Neural cell (in vitro differentiated cells): ENCODE results near the gene TENT5C. TPM values are rescaled to one million over a fixed set of nuclear protein-coding genes. Genes with fewer than 3 reads are reported as not detected.

Experiments
- H2AFZ ChIP-seq: fragments of 200-600, 300-800 bp; sonication (generic), shearing (Covaris generic); 2 replicates; pipeline ENCODE4 v1.6.0; 2014; ENCODE audit warnings: low read depth, mild to moderate bottlenecking, antibody characterized with exemption, low read length, moderate library complexity
- H3F3A ChIP-seq: fragments of 200-600 bp; shearing (Covaris generic); 2 replicates; pipeline ENCODE4 v1.6.1; 2016; ENCODE audit warnings: mild to moderate bottlenecking, moderate library complexity, mixed read lengths, antibody characterized with exemption, low read length; ENCODE audit not compliant: insufficient read depth, poor library complexity, severe bottlenecking
- H3K27ac ChIP-seq: fragments of 200-600, 300-800 bp; sonication (generic), shearing (Covaris generic); 2 replicates; pipeline ENCODE4 v1.5.1; 2014; ENCODE audit warnings: mild to moderate bottlenecking, low read length, moderate library complexity
- H3K27me3 ChIP-seq: fragments of 300-800, 200-600 bp; sonication (generic), shearing (Covaris generic); 2 replicates; pipeline ENCODE4 v1.6.0; 2014; ENCODE audit warnings: mild to moderate bottlenecking, low read depth, low read length, moderate library complexity; ENCODE audit not compliant: insufficient read depth
- H3K36me3 ChIP-seq: fragments of 300-800, 200-600 bp; sonication (generic), shearing (Covaris generic); 2 replicates; pipeline ENCODE4 v1.5.1; 2014; ENCODE audit warnings: mild to moderate bottlenecking, antibody characterized with exemption, low read length, moderate library complexity; ENCODE audit not compliant: insufficient read depth
- H3K4me2 ChIP-seq: fragments of 300-800, 200-600 bp; sonication (generic), shearing (Covaris generic); 2 replicates; pipeline ENCODE4 v1.6.0; 2014; ENCODE audit warnings: mild to moderate bottlenecking, low read length
- H3K4me3 ChIP-seq: fragments of 300-800, 200-600 bp; sonication (generic), shearing (Covaris generic); 2 replicates; pipeline ENCODE4 v1.5.1; 2014; ENCODE audit warnings: mild to moderate bottlenecking, low read length, moderate library complexity
- H3K79me2 ChIP-seq: fragments of 200-600 bp; shearing (Covaris generic); replicated peaks from 2 replicates; pipeline ENCODE4 v1.6.0; 2014; ENCODE audit warnings: mild to moderate bottlenecking, low read length, moderate library complexity; ENCODE audit not compliant: insufficient read depth
- H3K9ac ChIP-seq: fragments of 300-800, 200-600 bp; sonication (generic), shearing (Covaris generic); 2 replicates; pipeline ENCODE4 v1.6.1; 2016; ENCODE audit warnings: mild to moderate bottlenecking, low read length, mixed read lengths
- H3K9me2 ChIP-seq: fragments of 200-600 bp; shearing (Covaris generic); 2 replicates; pipeline ENCODE4 v1.6.1; 2016; ENCODE audit warnings: mild to moderate bottlenecking, low read length, mixed read lengths; ENCODE audit not compliant: insufficient read depth
- H3K9me3 ChIP-seq: fragments of 200-600, 300-800 bp; sonication (generic), shearing (Covaris generic); 2 replicates; pipeline ENCODE4 v1.6.1; 2016; ENCODE audit warnings: mild to moderate bottlenecking, mixed run types, low read length, moderate library complexity, mixed read lengths
- H4K20me1 ChIP-seq: fragments of 200-600 bp; shearing (Covaris generic); 2 replicates; pipeline ENCODE4 v1.6.1; 2016; ENCODE audit warnings: mild to moderate bottlenecking, mixed run types; ENCODE audit not compliant: insufficient read depth
- CTCF ChIP-seq: fragments of 450-650 bp; IDR thresholded peaks from 2 replicates; pipeline ENCODE4 v1.5.1; 2014; ENCODE audit warnings: antibody characterized with exemption, mild to moderate bottlenecking, moderate library complexity; ENCODE audit not compliant: poor library complexity, severe bottlenecking
- EP300 ChIP-seq: fragments of 450-650 bp; conservative IDR thresholded peaks from 2 replicates; pipeline ENCODE4 v1.6.1; 2014; ENCODE audit warnings: antibody characterized with exemption, mild to moderate bottlenecking, moderate library complexity; ENCODE audit not compliant: poor library complexity, severe bottlenecking
- EZH2 ChIP-seq: fragments of 200-600, 300-800 bp; shearing (Covaris generic), sonication (generic); IDR thresholded peaks from 2 replicates; pipeline ENCODE4 v1.6.1; 2014; ENCODE audit warnings: antibody characterized with exemption, low read length, borderline replicate concordance, mild to moderate bottlenecking; ENCODE audit not compliant: insufficient read depth, poor library complexity, severe bottlenecking
- MXI1 ChIP-seq: fragments of 450-650 bp; conservative IDR thresholded peaks from 2 replicates; pipeline ENCODE4 v1.6.1; 2014; ENCODE audit warnings: antibody characterized with exemption, mild to moderate bottlenecking; ENCODE audit not compliant: poor library complexity, severe bottlenecking
- POLR2AphosphoS5 ChIP-seq: IDR thresholded peaks from 2 replicates; pipeline ENCODE4 v1.6.1; 2012
- RAD21 ChIP-seq: fragments of 450-650 bp; conservative IDR thresholded peaks from 2 replicates; pipeline ENCODE4 v1.6.1; 2014; ENCODE audit warnings: antibody characterized with exemption, mild to moderate bottlenecking, moderate library complexity
- SMC3 ChIP-seq: fragments of 450-650 bp; conservative IDR thresholded peaks from 2 replicates; pipeline ENCODE4 v1.6.1; 2014; ENCODE audit warnings: antibody characterized with exemption, mild to moderate bottlenecking, moderate library complexity; ENCODE audit not compliant: poor library complexity
- TAF1 ChIP-seq: IDR thresholded peaks from 2 replicates; pipeline ENCODE4 v1.6.1; 2012; ENCODE audit warnings: low read depth
- polyA plus RNA-seq: library from polyadenylated mRNA; depleted of rRNA; stranded (reverse); fragments of >200 nt; gene quantifications from 2 replicates; pipeline ENCODE4 v1.2.3, GENCODE V29; 2014
- TF ChIP-seq, protein P1 (sequence below): IDR thresholded peaks from 2 replicates; pipeline ENCODE4 v1.6.1; 2012; ENCODE audit warnings: borderline replicate concordance

The TENT5C gene
- polyA plus RNA-seq, 1 donor from 2014 or later: 0.05 TPM

DNA sequence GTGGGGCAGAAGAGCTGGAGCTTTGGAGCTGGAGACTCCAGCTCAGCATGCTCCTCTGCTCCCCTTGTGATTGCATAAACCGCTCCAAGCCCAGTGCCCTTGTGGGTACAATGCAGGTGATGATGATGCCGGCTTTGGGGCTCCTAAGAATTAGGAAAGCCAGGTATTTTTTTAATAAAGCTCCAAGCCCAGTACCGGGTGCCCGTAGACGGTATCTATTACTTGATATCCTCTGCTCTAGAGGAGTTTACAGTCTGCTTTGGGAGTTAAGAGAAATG lies 27.2 kb downstream of the TENT5C start:
- no peaks in the 10 kb centered on the region for H4K20me1 ChIP-seq

GRCh38 chr1:117633423-117633822 lies 27.6 kb downstream of the TENT5C start:
- H3K36me3 ChIP-seq: no peaks in the 10 kb centered on the region
- H3K9me3 ChIP-seq: no peaks in the 10 kb centered on the region
- no peaks in the 10 kb centered on the region for H3F3A ChIP-seq
- no peak overlapping the region for H3K27ac ChIP-seq
- TF ChIP-seq EP300: no peak
- TF ChIP-seq, protein P1, sequence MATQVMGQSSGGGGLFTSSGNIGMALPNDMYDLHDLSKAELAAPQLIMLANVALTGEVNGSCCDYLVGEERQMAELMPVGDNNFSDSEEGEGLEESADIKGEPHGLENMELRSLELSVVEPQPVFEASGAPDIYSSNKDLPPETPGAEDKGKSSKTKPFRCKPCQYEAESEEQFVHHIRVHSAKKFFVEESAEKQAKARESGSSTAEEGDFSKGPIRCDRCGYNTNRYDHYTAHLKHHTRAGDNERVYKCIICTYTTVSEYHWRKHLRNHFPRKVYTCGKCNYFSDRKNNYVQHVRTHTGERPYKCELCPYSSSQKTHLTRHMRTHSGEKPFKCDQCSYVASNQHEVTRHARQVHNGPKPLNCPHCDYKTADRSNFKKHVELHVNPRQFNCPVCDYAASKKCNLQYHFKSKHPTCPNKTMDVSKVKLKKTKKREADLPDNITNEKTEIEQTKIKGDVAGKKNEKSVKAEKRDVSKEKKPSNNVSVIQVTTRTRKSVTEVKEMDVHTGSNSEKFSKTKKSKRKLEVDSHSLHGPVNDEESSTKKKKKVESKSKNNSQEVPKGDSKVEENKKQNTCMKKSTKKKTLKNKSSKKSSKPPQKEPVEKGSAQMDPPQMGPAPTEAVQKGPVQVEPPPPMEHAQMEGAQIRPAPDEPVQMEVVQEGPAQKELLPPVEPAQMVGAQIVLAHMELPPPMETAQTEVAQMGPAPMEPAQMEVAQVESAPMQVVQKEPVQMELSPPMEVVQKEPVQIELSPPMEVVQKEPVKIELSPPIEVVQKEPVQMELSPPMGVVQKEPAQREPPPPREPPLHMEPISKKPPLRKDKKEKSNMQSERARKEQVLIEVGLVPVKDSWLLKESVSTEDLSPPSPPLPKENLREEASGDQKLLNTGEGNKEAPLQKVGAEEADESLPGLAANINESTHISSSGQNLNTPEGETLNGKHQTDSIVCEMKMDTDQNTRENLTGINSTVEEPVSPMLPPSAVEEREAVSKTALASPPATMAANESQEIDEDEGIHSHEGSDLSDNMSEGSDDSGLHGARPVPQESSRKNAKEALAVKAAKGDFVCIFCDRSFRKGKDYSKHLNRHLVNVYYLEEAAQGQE: no peak
- no peak for TF ChIP-seq POLR2AphosphoS5
- H3K4me2 ChIP-seq: no peak overlapping the region
- H2AFZ ChIP-seq: no peak overlapping the region
- no peaks in the 10 kb centered on the region for H3K27me3 ChIP-seq
- H3K9ac ChIP-seq: no peak overlapping the region
- no peaks in the 10 kb centered on the region for H3K79me2 ChIP-seq
- H3K4me3 ChIP-seq: no peak overlapping the region
- H4K20me1 ChIP-seq: no peaks in the 10 kb centered on the region
- no peaks in the 10 kb centered on the region for H3K9me2 ChIP-seq

More for the DNA sequence above, 27.2 kb downstream of the TENT5C start:
- H3F3A ChIP-seq: no peaks in the 10 kb centered on the region
- no peak overlapping the region for H3K27ac ChIP-seq
- no peak overlapping the region for H3K4me3 ChIP-seq
- H3K9ac ChIP-seq: no peak overlapping the region
- H3K9me2 ChIP-seq: no peaks in the 10 kb centered on the region
- TF ChIP-seq EZH2: no peak
- no peak overlapping the region for H3K4me2 ChIP-seq
- no peaks in the 10 kb centered on the region for H3K9me3 ChIP-seq
- H2AFZ ChIP-seq: no peak overlapping the region
- no peaks in the 10 kb centered on the region for H3K36me3 ChIP-seq
- H3K27me3 ChIP-seq: no peaks in the 10 kb centered on the region
- no peaks in the 10 kb centered on the region for H3K79me2 ChIP-seq

- no peaks in the 10 kb centered on the region for H3K9me3 ChIP-seq
Measured at GRCh38 chr1:117633936-117634335, 28.1 kb downstream of the TENT5C start.

More at GRCh38 chr1:117633936-117634335, 28.1 kb downstream of the TENT5C start:
- TF ChIP-seq, protein P1: no peak
- TF ChIP-seq TAF1 (no peak), RAD21 (no peak), EP300 (no peak), EZH2 (no peak), POLR2AphosphoS5 (no peak), CTCF (no peak), MXI1 (no peak), SMC3 (no peak)
- Histone ChIP-seq H3K9ac (no peak overlapping the region), H3K27me3 (no peaks in the 10 kb centered on the region), H4K20me1 (no peaks in the 10 kb centered on the region), H3K4me3 (no peak overlapping the region), H3K36me3 (no peaks in the 10 kb centered on the region), H3K79me2 (no peaks in the 10 kb centered on the region), H3F3A (no peaks in the 10 kb centered on the region), H3K9me2 (no peaks in the 10 kb centered on the region), H2AFZ (no peak overlapping the region), H3K27ac (no peak overlapping the region), H3K4me2 (no peak overlapping the region)
